ENCODE results near the gene ATXN1. TPM values are rescaled to one million over a fixed set of nuclear protein-coding genes. Genes with fewer than 3 reads are reported as not detected.

The ATXN1 gene
- total RNA-seq, 4 donors from 2014 or later: 42.4 to 74.9 (median 52.1) TPM

- no peaks in the 10 kb centered on the region for H3K27me3 ChIP-seq
- intact Hi-C loops (cut with DNase I): no loop called here
- no peak for DNase-seq (ENCODE audit: extremely low spot score)
- H3K4me1 ChIP-seq: peaks cover 21 to 28% (median 26%) of the 10 kb centered on the region in 4 donors
- H3K36me3 ChIP-seq: peaks cover 11 to 50% (median 24%) of the 10 kb centered on the region in 4 donors
- no peaks in the 10 kb centered on the region for H3K9me3 ChIP-seq
- TF ChIP-seq POLR2AphosphoS5 (IDR thresholded peaks at IDR 0.05) (no peak), EP300 (IDR thresholded peaks at IDR 0.05) (no peak), POLR2A (IDR thresholded peaks at IDR 0.05; ENCODE audit: low read depth) (no peak)
- TF ChIP-seq, protein P1, sequence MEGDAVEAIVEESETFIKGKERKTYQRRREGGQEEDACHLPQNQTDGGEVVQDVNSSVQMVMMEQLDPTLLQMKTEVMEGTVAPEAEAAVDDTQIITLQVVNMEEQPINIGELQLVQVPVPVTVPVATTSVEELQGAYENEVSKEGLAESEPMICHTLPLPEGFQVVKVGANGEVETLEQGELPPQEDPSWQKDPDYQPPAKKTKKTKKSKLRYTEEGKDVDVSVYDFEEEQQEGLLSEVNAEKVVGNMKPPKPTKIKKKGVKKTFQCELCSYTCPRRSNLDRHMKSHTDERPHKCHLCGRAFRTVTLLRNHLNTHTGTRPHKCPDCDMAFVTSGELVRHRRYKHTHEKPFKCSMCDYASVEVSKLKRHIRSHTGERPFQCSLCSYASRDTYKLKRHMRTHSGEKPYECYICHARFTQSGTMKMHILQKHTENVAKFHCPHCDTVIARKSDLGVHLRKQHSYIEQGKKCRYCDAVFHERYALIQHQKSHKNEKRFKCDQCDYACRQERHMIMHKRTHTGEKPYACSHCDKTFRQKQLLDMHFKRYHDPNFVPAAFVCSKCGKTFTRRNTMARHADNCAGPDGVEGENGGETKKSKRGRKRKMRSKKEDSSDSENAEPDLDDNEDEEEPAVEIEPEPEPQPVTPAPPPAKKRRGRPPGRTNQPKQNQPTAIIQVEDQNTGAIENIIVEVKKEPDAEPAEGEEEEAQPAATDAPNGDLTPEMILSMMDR (IDR thresholded peaks at IDR 0.05): no peak
- WGBS: 89% methylated on average over 10 of the region's 10 CpGs
- peak overlapping the region in 2 of 4 donors; percentile 1 to 24 for H3K27ac ChIP-seq (replicated peaks in 1 of 4)
- H3K4me3 ChIP-seq: no peak overlapping the region
Observed at GRCh38 chr6:16278048-16278724, 483.1 kb downstream of the ATXN1 start.

DNA sequence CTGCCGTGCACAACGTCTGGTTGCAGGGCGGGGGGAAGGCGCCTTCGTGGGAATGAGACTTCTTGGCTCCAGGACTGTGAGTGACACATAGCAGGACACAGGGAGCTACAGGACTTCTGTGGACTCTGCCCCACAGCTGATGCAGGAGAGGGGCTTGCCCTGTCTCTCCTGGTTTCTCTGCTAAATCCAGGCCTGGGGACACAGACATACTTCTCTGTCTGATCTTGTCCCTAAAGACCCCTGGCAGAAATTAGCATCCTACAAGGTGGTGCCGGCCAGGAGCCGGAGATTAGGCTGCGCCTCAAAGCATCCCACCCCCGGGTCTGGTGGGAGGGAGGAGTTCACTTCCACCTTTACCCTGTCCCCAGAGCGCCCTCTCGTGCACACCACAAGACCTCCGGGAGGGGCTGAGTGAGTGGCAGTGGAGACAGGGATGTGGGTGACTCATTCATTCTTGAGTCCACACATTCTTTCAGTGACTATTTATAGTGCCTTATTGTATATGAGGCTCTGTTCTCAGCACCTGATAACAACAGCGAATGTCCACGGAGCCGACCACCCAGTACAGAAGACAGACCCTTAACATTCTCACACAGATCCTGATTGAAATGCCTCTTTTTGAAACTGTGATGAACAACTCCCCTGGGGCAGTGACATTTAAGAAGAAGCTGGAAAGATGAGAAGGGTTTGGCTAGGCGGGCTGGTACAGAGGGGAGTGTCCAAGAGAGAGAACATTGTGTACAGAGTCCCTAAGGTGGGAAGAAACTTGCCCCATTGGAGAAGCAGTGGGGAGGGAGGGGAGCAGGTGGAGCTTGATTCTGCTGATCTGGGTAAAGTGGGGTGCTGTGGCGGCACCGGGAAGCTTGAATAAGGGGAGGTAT lies 483.9 kb downstream of the ATXN1 start:
- TF ChIP-seq POLR2A (IDR thresholded peaks at IDR 0.05; ENCODE audit: low read depth): no peak
- peak; percentile 48 for TF ChIP-seq POLR2AphosphoS5 (IDR thresholded peaks at IDR 0.05)
- TF ChIP-seq, protein P1 (IDR thresholded peaks at IDR 0.05): peak; percentile 19 to 41 (median 41)
- no peak for TF ChIP-seq EP300 (IDR thresholded peaks at IDR 0.05)
- Histone ChIP-seq H3K27ac (replicated peaks in 1 of 4) (peak overlapping the region in 2 of 4 donors; percentile 1 to 24), H3K27me3 (no peaks in the 10 kb centered on the region), H3K9me3 (no peaks in the 10 kb centered on the region), H3K36me3 (peaks cover 7 to 45% (median 24%) of the 10 kb centered on the region in 4 donors), H3K4me3 (no peak overlapping the region), H3K4me1 (peaks cover 27 to 34% (median 33%) of the 10 kb centered on the region in 4 donors)
- 58% methylated on average over 11 of the region's 18 CpGs for WGBS
- DNase-seq (ENCODE audit: extremely low spot score): no peak
- intact Hi-C loops (cut with DNase I): loop anchor here (2.0 kb wide), 1 partner anchor 39 kb away; the partner anchor contains the start of gene GMPR

- Histone ChIP-seq H3K27ac (replicated peaks in 1 of 4) (no peak overlapping the region), H3K4me3 (no peak overlapping the region), H3K4me1 (peaks cover 27 to 34% (median 33%) of the 10 kb centered on the region in 4 donors), H3K27me3 (no peaks in the 10 kb centered on the region), H3K9me3 (no peaks in the 10 kb centered on the region), H3K36me3 (peaks cover 7 to 31% (median 17%) of the 10 kb centered on the region in 4 donors)
- intact Hi-C loops (cut with DNase I): no loop called here
- TF ChIP-seq, protein P1 (IDR thresholded peaks at IDR 0.05): no peak
- TF ChIP-seq POLR2AphosphoS5 (IDR thresholded peaks at IDR 0.05): no peak
- no peak for TF ChIP-seq EP300 (IDR thresholded peaks at IDR 0.05)
- TF ChIP-seq POLR2A (IDR thresholded peaks at IDR 0.05; ENCODE audit: low read depth): no peak
- WGBS: 86% methylated on average over 10 of the region's 10 CpGs
- DNase-seq (ENCODE audit: extremely low spot score): no peak
Observed at GRCh38 chr6:16274885-16275589, 486.2 kb downstream of the ATXN1 start.

- TF ChIP-seq POLR2A (IDR thresholded peaks at IDR 0.05; ENCODE audit: low read depth) (no peak), EP300 (IDR thresholded peaks at IDR 0.05) (no peak), POLR2AphosphoS5 (IDR thresholded peaks at IDR 0.05) (no peak)
- TF ChIP-seq, protein P1 (IDR thresholded peaks at IDR 0.05): no peak
- Histone ChIP-seq H3K27ac (replicated peaks in 1 of 4) (no peak overlapping the region), H3K27me3 (no peaks in the 10 kb centered on the region), H3K4me1 (peaks cover 27 to 34% (median 33%) of the 10 kb centered on the region in 4 donors), H3K9me3 (no peaks in the 10 kb centered on the region), H3K4me3 (no peak overlapping the region), H3K36me3 (peaks cover 7 to 25% (median 14%) of the 10 kb centered on the region in 4 donors)
- intact Hi-C loops (cut with DNase I): no loop called here
- no peak for DNase-seq (ENCODE audit: extremely low spot score)
- 85% methylated on average over 4 of the region's 4 CpGs for WGBS
Observed at GRCh38 chr6:16274483-16274882, 486.8 kb downstream of the ATXN1 start.
